Ramos (cell line): ENCODE measurements around the gene SOX11.

ENCODE experiments used
- in situ Hi-C: fragments of 300-500 bp; cut with MboI; formaldehyde crosslinking; loops from one replicate; pipeline ENCODE4 v1.14.3; 2022; ENCODE audit warnings: low sequenced_read_pairs; ENCODE audit not compliant: unreplicated experiment

The SOX11 gene

DNA sequence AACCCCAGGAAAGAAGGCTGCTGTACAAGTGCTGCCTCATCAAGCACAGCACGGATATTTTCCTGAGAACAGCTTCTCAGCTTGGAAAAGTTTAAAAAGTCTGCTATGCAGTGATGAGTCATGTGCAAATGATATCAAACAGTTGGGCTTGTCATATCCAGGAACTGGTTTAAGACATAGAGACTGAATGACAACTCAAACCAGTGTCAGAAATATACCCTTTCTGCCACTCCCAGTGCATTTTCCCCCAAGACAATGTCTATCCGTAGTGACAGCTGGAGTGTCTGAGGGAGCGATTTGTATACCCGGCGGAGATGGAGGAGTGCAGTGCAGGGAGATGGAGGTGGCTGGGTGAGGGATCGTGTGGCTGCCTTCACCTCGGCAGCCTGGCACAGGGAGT is 28.2 kb downstream of the SOX11 start:
- in situ Hi-C loops: no loop called here

DNA sequence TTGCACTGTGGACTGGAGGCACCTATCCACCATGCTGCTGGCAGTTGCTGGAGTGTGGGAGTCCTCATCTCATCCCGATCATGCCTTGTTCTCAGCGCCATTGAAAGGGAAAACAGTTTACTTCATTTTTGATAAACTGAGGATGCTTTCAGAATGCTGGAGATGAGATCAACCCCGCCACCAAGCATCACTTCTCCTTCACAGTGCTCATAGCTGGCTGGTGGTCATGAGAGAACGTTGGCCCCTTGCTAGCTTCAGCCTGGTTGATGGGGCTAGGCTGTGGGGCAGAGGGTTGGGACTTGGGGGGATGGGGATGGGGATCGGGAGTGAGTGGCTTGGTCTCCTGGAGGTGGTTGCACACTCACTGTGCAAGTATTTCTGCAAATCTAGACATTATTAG is 30.1 kb downstream of the SOX11 start:
- in situ Hi-C loops: no loop called here

- in situ Hi-C loops: no loop called here
Observed at GRCh38 chr2:5723791-5724735, 31.9 kb downstream of the SOX11 start.

DNA sequence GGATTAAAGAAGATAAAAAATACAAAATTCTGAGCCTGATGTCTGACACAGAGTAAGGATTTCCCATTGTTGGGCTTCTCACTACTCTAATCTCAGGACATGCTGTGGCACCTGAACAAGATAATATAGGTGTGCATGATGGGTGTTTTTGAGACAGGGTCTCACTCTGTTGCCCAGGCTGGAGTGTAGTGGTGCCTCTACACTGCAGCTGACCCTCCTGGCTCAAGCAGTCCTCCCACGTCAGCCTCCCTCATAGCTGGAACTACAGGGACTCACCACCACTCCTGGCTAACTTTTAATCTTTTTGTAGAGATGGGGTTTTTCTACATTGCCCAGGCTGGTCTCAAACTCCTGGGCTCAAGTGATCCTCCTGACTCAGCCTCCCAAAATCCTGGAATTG is 32.9 kb downstream of the SOX11 start:
- in situ Hi-C loops: no loop called here

DNA sequence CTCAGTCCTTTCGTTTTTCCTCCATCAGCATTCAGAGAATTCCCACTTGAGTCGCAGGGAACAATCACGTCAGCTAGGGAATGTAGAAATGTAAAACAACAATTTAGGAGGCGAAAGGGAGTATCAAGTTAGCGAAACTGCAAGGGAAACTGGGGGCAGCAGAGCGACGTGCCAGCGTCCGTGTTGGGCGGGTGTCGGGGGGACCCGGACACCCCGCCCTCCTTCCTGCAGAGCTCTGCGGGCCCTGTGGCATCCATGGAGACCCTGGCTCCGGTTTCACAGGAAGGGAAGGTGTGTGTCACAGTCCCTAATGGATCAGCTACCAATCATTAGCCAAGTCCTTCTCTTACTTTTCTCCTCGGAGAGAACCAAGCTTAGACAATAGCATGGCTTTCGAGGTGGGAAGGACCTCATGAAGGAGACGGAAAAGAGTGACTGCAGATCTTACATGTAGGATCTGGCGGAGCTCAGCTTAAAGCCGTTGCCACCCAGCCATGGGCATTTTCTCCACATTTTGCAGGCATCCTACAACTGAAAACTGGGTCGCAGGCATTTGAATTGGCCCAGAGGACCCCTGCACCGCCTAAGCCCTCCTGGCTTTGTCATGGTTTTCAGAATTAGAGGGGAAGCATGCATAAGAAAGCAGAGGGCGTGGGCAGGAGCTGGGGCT is 33.7 kb downstream of the SOX11 start:
- in situ Hi-C loops: no loop called here

DNA sequence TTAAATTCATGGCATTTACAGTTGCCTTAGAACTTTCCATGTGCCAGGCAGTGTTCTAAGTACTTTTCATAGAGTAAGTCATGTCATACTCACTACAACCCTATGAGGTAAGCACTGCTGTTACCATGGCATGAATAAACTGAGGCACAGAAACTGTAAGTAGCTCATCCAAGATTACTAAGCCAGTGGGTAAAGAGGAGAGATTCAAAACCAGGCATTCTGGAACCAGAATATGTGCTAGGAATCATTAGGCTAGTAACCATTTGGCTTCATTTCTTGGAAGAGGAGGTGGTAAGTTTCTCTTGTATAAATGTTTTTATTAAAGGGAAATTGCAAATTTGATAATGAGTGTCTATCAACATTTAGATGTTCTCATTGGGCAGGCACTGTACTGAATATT is 35.1 kb downstream of the SOX11 start:
- in situ Hi-C loops: no loop called here

DNA sequence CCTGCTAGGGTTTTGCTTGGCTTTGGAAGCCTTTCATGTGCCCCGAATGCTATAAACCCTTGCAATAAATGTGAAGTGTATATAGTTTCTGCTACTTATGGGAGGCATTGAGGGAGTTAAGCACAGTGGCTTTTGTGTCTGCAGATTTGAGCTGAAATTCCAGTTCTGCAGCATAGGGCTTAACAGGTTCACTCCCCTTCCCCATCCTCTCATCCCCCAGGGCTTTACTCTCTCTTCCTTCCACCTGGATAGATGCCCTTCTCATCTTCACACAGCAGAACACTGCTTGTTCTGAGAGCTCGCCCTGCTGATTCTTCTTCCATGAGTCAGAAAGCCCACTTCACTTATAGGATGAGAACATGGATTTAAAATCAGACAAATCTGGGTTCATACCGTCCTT is 37.2 kb downstream of the SOX11 start:
- in situ Hi-C loops: no loop called here

- in situ Hi-C loops: no loop called here
Observed at GRCh38 chr2:5730386-5730785, 38.2 kb downstream of the SOX11 start.

DNA sequence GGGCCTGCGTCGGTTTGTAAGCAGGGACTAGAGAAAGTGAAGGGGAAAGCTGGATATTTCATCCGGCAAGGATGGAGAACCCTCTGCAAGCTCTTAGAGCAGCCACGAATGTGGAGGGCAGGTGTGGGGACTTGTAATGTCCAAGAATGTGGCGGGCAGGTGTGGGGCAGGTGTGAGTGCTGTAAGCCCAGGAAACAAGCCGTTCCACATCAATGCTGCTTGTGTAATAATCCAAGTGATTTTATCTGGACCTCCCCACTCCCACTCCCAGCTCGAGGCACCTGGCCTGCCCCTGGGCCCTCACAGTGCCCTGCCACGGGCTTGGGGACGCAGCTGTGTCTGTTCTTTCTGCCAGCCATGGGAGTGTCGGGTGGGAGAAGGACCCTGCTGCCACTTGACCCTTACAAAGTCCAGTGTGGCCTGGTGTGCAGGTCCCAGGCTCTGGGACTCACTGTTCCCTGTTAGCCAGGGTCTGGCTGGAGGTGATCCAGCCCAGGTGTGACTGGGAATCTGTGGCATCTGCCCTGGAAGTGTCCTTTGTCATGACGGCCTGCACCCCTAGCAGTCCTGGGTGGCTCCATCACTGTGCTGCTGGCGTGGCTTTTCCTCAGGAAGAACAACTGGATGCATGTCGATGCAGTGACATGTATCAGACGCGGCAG is 42.8 kb downstream of the SOX11 start:
- in situ Hi-C loops: no loop called here

- in situ Hi-C loops: no loop called here
Observed at GRCh38 chr2:5735521-5735861, 43.3 kb downstream of the SOX11 start.

GRCh38 chr2:5736050-5736449 is 43.9 kb downstream of the SOX11 start:
- in situ Hi-C loops: no loop called here

DNA sequence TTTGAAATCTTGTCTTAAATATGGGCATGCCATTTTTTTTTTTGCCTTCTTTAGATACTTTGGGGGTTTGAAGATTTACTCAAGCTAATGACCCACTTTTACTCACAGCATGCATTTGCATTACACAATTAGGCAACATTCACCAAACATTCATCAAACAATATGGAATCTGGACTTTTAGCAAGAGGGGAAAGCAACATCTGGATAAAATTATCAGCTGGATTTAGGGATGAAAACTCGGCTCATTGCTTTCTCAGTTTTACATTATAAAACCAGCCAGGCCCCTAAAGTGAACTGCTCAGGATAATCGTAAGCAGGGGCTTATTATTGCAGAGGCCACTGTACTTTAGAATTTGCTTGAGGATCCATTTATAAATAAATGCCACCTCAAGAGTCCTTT is 44.7 kb downstream of the SOX11 start:
- in situ Hi-C loops: no loop called here

DNA sequence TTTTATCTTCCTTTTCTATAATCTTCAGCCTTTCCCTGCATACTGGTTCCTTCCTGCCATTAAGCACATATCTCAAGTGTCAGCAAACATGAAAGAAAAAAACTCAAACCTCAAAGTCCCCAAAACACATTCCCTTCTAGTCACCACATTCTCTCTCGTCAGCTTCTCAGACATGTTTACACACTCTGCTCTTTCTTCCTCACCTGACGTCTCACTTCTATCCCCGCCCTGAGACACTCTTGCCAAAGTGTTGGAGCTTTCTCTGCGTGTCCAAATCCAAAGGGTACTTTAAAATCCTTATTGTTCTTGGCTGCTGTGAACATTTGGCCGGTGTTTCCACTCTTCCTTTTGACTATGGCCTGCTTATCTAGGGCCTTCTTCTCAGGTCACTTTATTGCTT is 47.9 kb downstream of the SOX11 start:
- in situ Hi-C loops: no loop called here

- in situ Hi-C loops: no loop called here
Observed at GRCh38 chr2:5740817-5741216, 48.6 kb downstream of the SOX11 start.

GRCh38 chr2:5741242-5741641 is 49.1 kb downstream of the SOX11 start:
- in situ Hi-C loops: no loop called here

DNA sequence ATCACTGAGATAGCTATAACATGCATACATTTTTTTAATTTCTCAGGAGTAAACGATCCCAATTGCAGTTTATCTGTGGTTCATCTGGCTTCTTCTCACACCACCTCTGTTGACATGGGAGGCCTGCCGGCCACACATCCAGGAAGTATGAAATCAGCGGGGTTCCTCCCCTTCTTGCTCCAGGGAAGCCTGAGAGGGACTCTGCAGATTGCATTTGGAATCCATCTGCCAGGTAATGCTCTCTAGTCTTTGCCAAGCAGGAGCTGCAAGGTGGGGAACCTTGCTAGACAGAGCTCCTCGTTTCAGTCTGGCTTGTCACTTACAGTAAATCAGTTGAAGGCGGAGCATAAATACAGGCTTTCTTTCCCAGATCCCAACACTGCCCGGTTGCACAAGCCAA is 49.9 kb downstream of the SOX11 start:
- in situ Hi-C loops: no loop called here

GRCh38 chr2:5748391-5748790 is 56.2 kb downstream of the SOX11 start:
- in situ Hi-C loops: no loop called here

GRCh38 chr2:5748946-5749345 is 56.8 kb downstream of the SOX11 start:
- in situ Hi-C loops: no loop called here

DNA sequence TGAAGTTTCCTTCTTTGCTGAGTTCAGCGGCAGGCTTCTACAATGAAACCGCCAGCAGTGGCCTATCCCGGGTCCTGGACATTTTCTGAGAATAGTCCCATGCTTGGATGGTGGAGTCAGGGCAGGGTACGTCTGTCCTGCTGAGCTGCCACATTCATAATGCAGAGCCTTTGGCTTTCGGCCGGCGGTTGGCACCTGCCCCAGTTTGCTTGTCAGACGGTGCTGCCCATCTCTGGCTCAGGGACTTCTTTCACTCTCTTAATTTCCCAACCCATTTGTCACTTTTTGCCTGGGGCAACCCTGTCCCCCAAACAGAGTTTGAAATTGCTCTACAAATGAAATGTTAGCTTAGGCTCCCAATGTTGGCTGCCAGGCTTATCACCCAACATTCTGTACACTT is 57.2 kb downstream of the SOX11 start:
- in situ Hi-C loops: no loop called here
